HAP-1 (cell line): ENCODE data around the gene TREX2.

Experiments used
- DNase-seq, 2 experiments: peaks; one replicate each; pipeline ENCODE4 v3.0.0-alpha.2; 2016 to 2020; ENCODE audit warnings: low spot score in 2 of 2
- H3K27me3 ChIP-seq: fragments of 250-450 bp; sonication (Bioruptor Pico); 2 replicates; pipeline ENCODE4 v1.5.1; 2020; ENCODE audit warnings: low read depth, mild to moderate bottlenecking, moderate library complexity
- H3K36me3 ChIP-seq: fragments of 250-450 bp; sonication (Bioruptor Pico); replicated peaks from 2 replicates; pipeline ENCODE4 v1.5.1; 2020; ENCODE audit warnings: mild to moderate bottlenecking
- H3K4me1 ChIP-seq: fragments of 250-450 bp; sonication (Bioruptor Pico); 2 replicates; pipeline ENCODE4 v1.5.1; 2020; ENCODE audit warnings: mild to moderate bottlenecking
- H3K4me3 ChIP-seq: fragments of 250-450 bp; sonication (Bioruptor Pico); 2 replicates; pipeline ENCODE4 v1.5.1; 2020; ENCODE audit warnings: mild to moderate bottlenecking, moderate library complexity
- H3K9me3 ChIP-seq: fragments of 250-450 bp; sonication (Bioruptor Pico); 2 replicates; pipeline ENCODE4 v1.5.1; 2020; ENCODE audit warnings: mild to moderate bottlenecking, moderate library complexity
- in situ Hi-C: fragments of 300-500 bp; cut with MboI; formaldehyde crosslinking; loops from 3 replicates; pipeline ENCODE4 v1.14.3; 2020; ENCODE audit warnings: low sequenced_read_pairs, inconsistent platforms, mixed read lengths

Gene TREX2

DNA sequence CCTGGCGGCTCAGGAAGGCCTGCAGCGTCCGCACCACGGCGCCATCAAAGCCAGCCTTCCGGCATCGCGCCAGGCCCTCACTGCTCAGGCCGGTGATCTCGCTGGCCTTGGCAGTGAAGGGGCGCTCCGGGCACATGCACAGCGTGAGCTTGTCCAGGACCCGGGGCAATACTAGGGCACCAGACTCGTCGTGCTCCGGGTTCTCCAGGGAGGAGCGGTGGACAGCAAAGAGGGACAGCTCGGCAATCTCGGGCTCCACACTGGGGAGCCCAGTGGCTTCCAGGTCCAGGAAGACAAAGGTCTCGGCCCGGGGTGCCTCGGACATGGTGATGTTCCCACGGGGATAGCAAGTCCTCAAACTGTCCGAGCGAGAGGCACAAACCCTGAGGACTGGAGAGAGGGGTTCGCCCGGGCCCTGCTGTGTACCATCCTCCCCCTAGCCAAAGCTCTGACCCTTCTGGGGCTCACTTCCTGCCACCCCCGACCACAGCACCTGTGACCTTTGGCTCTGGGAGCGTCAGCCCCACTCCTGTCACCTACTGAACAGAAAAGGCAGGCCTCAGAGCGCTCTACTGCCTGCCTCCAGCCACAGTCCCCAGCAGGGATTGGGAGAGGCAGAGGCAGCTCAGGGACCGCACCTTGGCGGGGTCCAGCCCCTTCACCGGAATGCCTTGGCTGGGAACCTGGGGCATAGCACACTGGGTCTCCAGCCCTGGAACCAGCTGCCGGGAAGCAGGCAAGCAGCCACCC is 575 bp downstream of the TREX2 start:
- Histone ChIP-seq H3K36me3 (no peaks in the 10 kb centered on the region; the same call in 1 of the 2 replicates), H3K27me3 (no peaks in the 10 kb centered on the region), H3K4me3 (no peak overlapping the region), H3K9me3 (no peaks in the 10 kb centered on the region), H3K4me1 (no peaks in the 10 kb centered on the region)
- in situ Hi-C loops: no loop called here
- no peak for DNase-seq

DNA sequence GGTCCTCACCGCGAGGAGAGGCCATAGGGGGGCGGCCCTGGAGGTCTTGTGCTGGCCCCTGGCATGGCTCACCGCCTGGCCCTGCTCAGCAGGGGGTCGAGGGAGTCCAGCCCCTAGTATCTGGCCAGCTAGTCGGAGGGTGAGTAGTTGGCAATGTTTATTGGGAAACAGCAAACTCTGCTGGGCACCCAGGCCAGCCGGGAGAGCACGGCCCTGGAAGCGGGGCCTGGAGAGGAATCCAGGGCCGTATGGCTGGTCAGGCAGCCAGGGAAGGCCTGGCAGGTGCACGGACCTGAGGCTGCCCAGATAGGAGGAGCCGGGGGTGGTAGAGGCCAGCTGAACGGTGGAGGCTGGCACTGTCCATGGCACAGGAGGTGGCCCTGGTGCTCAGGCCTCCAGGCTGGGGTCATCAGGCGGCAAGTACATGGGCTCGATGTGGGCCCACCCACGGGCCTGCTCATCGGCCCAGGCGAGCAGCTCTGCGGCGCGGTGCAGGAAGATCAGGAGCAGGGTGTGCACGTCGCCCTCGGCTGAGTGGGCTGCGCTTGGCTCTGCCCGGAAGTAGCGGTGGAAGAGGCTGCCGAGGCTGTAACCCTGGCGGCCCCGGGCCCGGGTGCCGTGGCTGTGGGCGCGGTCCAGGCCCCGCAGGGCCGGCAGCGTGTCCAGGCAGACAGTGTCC is 1.4 kb downstream of the TREX2 start:
- peaks cover 3% of the 10 kb centered on the region; the same call in 1 of the 2 replicates for H3K27me3 ChIP-seq
- H3K4me3 ChIP-seq: no peak overlapping the region
- DNase-seq: no peak
- H3K9me3 ChIP-seq: no peaks in the 10 kb centered on the region
- in situ Hi-C loops: no loop called here
- H3K4me1 ChIP-seq: no peaks in the 10 kb centered on the region
- no peaks in the 10 kb centered on the region; the same call in 1 of the 2 replicates for H3K36me3 ChIP-seq

DNA sequence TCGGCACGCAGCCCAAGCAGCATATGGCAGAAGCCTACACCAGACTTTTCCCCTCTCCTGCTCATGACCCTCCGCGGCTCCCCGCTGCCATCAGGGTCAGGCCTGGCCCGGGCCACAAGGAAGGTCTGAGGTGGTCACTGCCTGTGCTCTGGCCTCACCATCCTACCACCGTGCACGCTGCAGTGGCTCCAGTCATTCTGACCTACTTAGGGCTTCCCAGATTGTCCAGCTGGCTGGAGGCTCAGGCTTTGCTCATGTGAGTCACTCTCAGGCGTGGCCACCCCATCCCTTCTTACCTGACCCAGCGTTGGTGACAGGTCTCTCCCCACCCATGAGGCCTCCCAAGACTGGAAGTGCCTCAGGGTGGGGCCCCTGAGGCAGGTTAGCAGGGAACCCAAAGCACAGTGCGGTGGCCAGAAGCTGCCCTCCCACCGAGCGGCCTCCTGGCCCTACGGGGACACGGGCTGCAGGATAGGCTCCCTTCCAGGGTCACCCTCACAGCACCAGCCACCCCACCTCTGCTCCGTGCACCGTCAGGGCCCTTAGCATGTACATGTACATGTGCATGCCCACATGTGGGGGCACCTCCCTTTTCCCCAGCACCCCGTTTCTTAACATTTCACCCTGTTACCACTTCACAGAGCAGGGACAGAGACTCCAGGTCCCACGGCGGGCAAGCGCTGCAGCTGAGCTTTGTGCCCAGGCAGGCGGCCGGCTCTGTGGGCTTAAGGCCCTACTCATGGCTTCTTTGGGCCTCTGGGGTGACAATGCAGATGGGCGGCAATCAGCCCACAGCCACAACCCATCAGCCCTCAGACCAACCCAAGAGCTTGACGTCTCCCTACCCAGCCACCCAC is 2.2 kb downstream of the TREX2 start:
- in situ Hi-C loops: no loop called here

DNA sequence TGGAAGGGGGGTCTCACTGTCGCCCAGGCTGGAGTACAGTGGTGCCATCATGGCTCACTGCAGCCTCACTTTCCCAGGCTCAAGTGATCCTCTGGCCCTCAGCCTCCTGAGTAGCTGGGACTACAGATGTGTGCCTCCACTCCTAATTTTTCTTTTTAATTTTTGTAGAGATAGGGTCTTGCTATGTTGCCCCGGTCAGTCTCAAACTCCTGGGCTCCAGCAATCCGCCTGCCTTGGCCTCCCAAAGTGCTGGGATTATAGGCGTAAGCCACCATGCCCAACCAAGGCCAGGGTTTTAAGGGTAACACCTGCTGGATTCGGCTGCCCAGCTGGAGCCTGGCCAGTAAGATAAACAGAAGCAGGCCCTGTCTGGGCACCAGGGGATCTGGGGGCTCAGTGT is 3.4 kb downstream of the TREX2 start:
- DNase-seq: no peak
- in situ Hi-C loops: no loop called here
- Histone ChIP-seq H3K4me1 (no peaks in the 10 kb centered on the region), H3K9me3 (no peaks in the 10 kb centered on the region), H3K4me3 (no peak overlapping the region), H3K27me3 (peaks cover 3% of the 10 kb centered on the region; the same call in 1 of the 2 replicates), H3K36me3 (no peaks in the 10 kb centered on the region)

More for the DNA sequence above, 2.2 kb downstream of the TREX2 start:
- Histone ChIP-seq H3K4me3 (no peak overlapping the region), H3K36me3 (no peaks in the 10 kb centered on the region), H3K4me1 (no peaks in the 10 kb centered on the region), H3K9me3 (no peaks in the 10 kb centered on the region), H3K27me3 (peaks cover 3% of the 10 kb centered on the region; the same call in 1 of the 2 replicates)
- DNase-seq: no peak

DNA sequence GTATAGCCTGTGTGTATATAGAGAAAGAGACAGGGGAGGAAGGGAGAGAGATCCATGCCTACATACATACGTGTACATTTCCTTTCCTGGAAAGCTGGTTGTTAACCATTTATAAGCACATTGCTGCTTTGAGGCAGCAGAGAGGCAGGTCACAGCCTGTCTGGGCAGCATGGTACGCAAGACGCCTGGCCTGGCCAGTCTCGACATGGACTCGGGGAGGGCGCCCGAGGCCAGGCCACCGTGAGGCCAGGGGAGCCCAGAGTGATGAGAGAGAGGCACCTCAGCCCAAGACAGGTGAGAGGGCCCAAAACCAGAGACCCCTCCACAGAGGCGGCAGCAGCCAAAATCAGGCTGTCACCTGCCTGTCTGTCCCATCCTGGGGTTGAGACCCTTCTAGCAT is 3.9 kb downstream of the TREX2 start:
- Histone ChIP-seq H3K4me1 (no peaks in the 10 kb centered on the region), H3K9me3 (no peaks in the 10 kb centered on the region), H3K36me3 (no peaks in the 10 kb centered on the region), H3K27me3 (peaks cover 3% of the 10 kb centered on the region; the same call in 1 of the 2 replicates), H3K4me3 (no peak overlapping the region)
- no peak for DNase-seq
- in situ Hi-C loops: no loop called here

DNA sequence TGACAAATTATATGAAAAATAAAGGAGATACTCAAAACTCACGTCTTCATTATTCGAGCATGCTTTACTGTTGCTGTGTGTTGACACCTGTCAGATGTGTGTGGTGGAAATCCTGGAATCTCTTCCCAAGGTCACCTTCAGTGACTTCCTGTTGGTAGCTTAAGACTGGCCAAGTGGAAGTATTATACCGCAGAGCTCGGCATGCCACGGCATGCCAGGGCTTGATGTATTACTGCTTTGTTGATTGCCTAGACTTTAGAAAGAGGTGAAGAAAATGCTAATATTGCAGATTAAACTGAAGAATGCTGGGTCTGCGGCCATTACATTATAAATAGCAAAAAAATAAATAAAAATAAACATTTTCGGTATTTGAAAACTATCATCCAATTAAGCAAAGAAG is 4.6 kb downstream of the TREX2 start:
- in situ Hi-C loops: no loop called here
- no peaks in the 10 kb centered on the region for H3K9me3 ChIP-seq
- H3K4me1 ChIP-seq: no peaks in the 10 kb centered on the region
- no peaks in the 10 kb centered on the region for H3K36me3 ChIP-seq
- peaks cover 3% of the 10 kb centered on the region; the same call in 1 of the 2 replicates for H3K27me3 ChIP-seq
- DNase-seq: no peak
- no peak overlapping the region for H3K4me3 ChIP-seq

DNA sequence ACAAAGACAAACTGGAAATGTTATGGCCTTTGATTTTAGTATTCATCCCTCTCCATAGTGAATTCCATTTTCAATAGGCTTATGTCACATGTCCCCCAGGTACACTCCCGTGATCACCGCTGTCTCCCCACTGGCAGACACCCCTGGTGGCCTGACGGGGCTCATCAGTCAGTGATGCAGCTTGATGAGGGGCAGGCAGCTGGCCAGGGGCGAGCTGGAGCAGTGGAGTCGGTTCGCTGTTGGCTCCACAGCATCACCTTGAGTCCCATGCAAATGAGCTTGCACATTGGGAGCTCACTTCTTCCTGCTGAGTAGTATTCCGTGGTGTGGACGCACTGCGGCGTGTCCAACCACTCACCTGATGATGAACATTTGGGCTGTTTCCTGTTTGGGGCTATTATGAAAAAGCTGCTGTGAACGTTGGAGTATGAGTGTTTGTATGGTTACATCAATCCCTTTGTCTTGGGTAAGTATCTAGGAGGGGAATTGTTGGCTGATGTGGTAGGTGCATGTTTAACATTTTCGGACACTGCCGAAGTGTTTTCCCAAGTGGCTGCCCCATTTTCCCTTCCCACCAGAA is 5.2 kb downstream of the TREX2 start:
- Histone ChIP-seq H3K4me3 (no peak overlapping the region), H3K4me1 (no peaks in the 10 kb centered on the region), H3K27me3 (peaks cover 3% of the 10 kb centered on the region; the same call in 1 of the 2 replicates), H3K36me3 (no peaks in the 10 kb centered on the region), H3K9me3 (no peaks in the 10 kb centered on the region)
- in situ Hi-C loops: no loop called here
- DNase-seq: no peak

DNA sequence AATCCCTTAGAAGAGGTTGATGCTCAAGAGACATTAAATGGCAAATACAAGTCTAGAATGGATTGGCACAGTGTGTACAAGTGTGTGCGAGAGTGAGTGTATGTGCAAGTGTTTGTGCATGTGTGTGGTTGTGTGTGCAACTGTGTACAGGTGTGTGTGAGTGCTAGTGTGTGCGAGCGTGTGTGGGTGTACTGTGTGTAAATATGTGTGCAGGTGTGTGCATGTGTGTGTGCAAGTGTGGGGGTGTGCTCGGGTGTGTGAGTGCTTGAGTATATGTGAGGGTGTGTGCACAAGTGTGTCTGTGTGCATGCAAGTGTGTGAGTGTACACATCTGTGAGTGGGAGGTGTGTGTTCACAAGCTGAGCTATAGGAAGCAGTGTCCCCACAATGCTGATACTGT is 5.9 kb downstream of the TREX2 start:
- no peaks in the 10 kb centered on the region for H3K9me3 ChIP-seq
- no peaks in the 10 kb centered on the region for H3K36me3 ChIP-seq
- in situ Hi-C loops: no loop called here

DNA sequence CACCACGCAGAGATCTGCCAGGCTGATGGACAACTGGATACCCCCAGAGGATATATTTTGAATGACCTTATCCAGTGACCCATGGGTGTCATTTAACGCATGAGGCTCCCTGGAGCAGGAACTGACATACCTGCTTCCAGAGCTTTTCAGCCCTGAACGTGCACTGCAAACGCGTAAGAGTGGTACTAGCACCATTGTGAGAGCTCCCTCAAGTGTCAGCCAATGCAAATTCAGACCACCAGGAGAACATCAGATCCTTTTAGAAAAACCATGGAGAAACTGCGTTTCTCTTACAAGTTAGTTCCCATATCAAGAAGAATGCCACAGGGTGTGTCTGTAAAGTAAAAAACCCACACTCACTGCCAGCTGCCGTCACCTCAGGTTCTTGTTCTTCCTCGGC is 7.3 kb downstream of the TREX2 start:
- peak; percentile 18 to 43 for DNase-seq
- H3K4me1 ChIP-seq: no peaks in the 10 kb centered on the region
- H3K36me3 ChIP-seq: no peaks in the 10 kb centered on the region
- peaks cover 3% of the 10 kb centered on the region; the same call in 1 of the 2 replicates for H3K27me3 ChIP-seq
- H3K9me3 ChIP-seq: no peaks in the 10 kb centered on the region
- no peak overlapping the region for H3K4me3 ChIP-seq
- in situ Hi-C loops: no loop called here

More for the DNA sequence above, 5.9 kb downstream of the TREX2 start:
- peaks cover 3% of the 10 kb centered on the region; the same call in 1 of the 2 replicates for H3K27me3 ChIP-seq
- H3K4me3 ChIP-seq: no peak overlapping the region
- DNase-seq: no peak
- H3K4me1 ChIP-seq: no peaks in the 10 kb centered on the region

DNA sequence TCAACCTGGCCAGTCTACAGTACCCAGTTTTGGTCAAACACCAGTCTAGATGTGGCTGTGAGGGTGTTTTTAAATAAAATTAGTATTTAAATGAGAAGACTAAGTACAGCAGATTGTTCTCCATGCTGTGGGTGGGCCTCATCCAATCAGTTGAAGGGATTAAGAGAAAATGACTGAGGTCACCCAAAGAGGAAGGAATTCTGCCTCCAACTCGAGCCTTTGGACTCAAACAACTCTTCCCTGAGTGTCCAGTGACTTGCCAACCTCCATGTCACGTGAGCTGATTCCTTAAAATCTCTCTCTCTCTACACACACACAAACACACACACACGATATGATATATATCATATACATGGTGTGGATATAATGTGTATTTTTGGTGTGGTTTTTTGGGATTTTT is 10.0 kb downstream of the TREX2 start:
- H3K4me1 ChIP-seq: no peaks in the 10 kb centered on the region
- in situ Hi-C loops: no loop called here
- H3K4me3 ChIP-seq: no peak overlapping the region
- H3K36me3 ChIP-seq: no peaks in the 10 kb centered on the region
- DNase-seq: no peak
- peaks cover 3% of the 10 kb centered on the region; the same call in 1 of the 2 replicates for H3K27me3 ChIP-seq
- no peaks in the 10 kb centered on the region; the same call in 1 of the 2 replicates for H3K9me3 ChIP-seq

DNA sequence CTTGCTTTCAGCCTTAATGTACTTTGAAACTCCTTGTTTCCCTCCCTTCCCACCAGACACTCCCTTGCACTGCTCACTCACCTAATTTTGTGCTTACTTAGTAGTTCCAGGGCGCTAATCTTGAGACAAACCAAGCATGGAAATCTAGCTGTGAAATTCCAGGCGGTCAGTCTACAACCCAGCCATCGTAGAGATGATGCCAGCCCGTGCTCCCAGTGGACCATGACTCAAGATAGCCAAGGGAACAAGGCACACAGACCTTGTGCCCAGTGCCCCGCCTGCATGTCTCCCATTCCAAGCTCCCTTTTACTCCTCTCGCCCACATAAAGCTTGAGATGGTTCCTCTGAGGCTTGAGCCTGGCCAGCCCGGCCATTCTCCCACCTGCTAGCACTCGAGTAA is 11.1 kb downstream of the TREX2 start:
- in situ Hi-C loops: no loop called here

DNA sequence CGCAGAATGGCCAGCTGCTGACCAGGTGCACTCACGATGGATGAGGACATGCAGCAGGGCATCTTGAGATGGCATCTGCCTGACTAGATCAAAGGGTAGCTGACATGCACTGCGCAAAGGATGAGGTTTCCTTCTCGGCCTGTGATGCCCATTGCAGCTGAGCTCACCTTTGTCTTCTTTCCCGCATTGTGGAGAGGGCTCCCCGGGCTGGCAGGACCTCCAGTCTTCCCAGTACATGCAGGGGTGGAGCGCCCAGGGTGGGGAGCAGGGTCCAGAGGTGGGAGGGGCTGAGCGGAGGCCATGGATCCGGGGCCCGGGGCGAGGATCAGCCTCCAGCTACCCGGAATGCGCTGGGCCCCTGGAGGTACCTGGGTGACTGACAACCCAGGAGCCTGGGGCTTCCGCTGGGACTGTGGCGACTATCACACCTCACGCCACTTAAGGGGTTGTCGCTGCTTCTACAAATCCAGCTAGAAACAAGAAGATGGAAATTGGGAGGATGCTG is 12.0 kb downstream of the TREX2 start:
- in situ Hi-C loops: no loop called here
- no peaks in the 10 kb centered on the region for H3K27me3 ChIP-seq
- H3K9me3 ChIP-seq: no peaks in the 10 kb centered on the region; the same call in 1 of the 2 replicates
- no peak overlapping the region for H3K4me3 ChIP-seq
- H3K4me1 ChIP-seq: no peaks in the 10 kb centered on the region
- H3K36me3 ChIP-seq: no peaks in the 10 kb centered on the region
- DNase-seq: no peak

More for the DNA sequence above, 11.1 kb downstream of the TREX2 start:
- Histone ChIP-seq H3K36me3 (no peaks in the 10 kb centered on the region), H3K4me1 (no peaks in the 10 kb centered on the region), H3K27me3 (peaks cover 2% of the 10 kb centered on the region; the same call in 1 of the 2 replicates), H3K4me3 (no peak overlapping the region), H3K9me3 (no peaks in the 10 kb centered on the region; the same call in 1 of the 2 replicates)
- no peak for DNase-seq

DNA sequence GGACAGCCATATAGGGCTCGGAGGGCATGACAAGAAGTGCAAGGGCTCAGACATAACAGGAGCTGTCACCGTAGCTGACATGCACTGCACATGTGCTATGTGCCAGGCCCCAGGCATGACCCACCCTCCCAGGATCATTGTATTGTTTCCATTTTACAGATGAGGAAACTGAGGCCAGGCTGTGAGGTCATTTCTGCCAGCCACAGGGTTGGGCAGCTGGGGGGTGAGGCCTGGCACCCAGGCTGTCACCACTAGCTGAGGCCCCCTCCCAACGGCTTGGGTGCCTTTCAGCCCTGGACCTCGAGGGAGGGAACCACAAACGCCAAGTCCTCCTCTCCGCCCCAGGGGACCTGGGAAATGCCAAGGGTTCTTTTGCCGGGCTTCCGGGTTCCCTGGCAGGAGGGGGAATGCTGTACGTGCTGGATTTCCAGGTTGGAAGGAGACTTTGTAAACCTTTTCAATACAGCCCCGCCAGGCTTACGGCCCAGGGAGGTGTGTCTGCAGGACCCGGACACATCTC is 12.6 kb downstream of the TREX2 start:
- no peaks in the 10 kb centered on the region for H3K36me3 ChIP-seq
- no peaks in the 10 kb centered on the region for H3K4me1 ChIP-seq
- no peaks in the 10 kb centered on the region; the same call in 1 of the 2 replicates for H3K9me3 ChIP-seq
- no peaks in the 10 kb centered on the region for H3K27me3 ChIP-seq
- in situ Hi-C loops: no loop called here
- no peak overlapping the region for H3K4me3 ChIP-seq
- no peak for DNase-seq
